NCI-H524 (cell line): Measurements from ENCODE around the gene IDH2.
"Not testable (repeated sequence)": the region's sequence is repeated elsewhere in the genome, so short reads cannot be mapped to it uniquely, and the experiment has no call there.

Experiments
- DNase-seq, 2 experiments: peaks; one replicate each; lab custom pipeline; 2025; lab: John Stamatoyannopoulos, UW

Gene IDH2

DNA sequence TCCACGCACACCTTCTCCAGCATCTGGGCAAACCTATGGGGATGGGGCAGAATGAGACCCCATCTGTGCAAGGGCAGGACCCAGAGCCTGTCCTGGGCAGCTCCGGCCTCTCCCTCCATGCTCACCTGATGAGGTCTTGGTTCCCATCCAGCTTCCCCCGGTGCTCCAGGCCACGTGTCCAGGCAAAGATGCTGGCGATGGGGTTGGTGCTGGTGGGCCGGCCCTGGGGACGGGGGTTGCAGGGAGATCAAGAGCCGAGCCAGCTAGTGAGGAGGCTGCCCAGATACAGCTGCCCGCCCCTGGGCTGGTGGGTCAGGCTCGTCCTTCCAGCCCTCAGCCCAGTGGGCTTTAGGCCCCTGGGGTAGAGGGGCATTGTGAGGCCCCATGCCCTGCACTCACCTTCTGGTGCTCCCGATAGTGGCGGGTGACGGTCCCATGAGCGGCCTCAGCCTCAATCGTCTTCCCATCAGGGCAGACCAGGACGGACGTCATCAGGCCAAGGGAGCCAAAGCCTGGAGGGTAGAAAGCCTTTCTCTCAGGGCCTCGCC, 17.3 kb downstream of the IDH2 start:
- DNase-seq = no peak

DNA sequence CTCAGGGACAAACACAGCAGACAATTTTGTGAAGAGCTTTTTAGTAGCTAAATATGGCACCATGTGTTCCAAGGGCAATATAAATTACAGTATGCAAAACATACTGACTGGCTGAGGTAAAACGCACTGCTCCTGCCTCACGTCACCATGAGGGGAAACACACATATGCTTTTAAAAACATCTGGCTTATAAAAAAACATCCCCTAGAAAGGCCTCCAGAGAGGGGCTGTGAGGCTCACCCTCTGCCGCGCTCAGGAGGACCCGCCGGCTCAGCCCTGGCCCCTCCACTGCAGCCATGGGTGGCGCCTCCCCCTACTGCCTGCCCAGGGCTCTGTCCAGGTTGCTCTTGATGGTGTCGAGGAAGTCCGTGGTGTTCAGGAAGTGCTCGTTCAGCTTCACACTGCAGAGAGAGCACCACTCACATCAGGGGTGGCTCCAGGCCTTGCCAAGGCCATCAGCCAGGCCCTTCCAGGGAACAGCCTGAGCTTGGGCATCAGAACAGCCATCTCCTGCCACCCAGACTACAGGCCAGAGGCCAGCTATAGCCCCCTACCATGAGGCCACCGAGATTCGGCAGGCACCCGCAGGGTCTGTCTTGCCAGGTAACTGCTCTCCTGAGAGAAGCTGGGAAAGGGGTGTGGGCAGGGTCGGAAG, 18.2 kb downstream of the IDH2 start:
- no peak for DNase-seq

DNA sequence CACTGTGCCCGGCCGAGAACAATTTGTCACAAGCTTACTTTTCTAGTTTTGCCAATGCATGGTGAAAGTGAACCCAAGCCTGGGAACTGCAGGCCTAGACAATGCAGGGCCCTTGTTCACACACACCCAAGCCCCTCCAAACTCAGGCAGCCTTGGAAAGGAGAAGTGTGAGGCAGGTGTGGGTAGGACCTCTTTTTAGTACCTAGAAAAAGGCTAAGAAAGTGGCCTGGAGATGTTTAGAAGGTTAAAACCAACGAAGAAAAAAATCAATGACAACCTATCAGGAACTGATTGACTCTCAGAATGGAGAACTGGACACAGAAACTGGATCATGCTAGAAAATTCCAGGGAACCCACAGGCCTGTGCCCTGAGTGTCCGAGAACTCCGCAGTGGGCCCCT, 18.8 kb downstream of the IDH2 start:
- DNase-seq = no peak

DNA sequence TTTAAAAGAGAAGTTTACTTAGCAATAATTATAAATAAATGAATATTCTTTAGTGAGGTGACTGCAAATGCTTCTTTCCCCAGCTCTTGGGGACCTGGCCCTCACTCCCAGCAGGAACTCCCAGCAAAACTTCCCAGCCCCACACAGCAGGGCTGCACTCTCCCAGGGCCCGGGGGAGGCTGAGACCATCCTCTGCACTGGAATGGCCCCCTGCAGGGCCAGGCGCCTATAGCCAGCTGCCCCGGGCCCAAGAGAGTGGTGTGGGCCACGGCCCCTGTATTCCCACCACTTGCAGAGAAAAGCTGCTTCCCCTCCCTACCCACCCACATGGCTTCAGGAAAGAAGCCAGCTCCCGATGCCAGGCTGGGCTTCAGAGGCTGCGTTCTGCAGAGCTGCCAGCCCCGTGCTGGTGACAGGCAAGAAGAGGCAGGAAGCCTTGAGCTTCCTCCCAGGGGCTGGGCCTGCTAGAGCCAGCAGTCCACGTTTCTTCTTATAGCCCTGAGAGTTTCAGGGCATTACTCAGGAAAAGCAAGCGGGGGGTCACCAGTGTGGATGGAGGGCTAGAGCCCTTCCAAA, 20.0 kb downstream of the IDH2 start:
- no peak for DNase-seq

DNA sequence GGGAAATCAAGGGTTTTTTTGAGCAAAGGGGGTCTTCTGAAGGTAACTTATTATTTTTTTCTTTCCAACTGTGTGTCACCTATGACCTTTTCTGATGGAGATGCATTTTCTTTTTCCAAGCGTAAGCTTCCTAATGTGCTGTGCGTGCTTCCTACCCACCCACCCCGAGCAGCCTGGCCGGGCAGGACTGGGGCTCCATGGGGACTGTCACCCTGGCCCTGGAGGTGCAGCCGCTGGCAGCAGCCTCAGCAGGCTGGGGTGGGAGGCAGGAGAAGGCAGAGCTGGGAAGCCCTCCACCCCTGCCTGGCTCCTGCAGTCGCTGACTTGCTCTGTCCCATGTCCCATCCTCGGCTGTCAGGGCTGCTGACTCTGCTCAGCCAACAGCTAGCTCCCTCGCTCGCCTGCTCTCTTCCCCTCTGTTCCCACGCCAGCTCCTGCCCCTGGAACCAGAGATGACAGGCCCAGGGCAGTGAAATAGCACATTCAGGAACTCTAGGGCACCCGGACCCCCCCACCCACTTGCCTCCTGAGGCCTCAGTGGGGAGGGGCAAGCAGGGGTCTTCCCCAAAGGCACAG, 21.4 kb downstream of the IDH2 start:
- no peak for DNase-seq

DNA sequence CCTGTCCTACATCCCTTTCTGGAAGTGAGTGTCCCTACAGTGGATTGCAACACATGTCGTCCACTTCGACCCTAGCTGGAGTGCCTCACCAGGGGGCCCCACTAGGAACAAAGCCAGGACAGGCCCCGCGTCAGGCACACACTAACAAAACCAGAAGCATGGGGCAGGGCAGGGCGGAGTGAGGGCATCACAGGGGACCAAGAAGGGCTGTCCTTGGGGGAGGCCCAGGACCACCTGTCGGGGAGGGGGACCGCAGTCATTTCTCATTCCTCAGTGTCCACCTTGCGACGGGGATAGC, 21.9 kb downstream of the IDH2 start:
- DNase-seq = no peak

DNA sequence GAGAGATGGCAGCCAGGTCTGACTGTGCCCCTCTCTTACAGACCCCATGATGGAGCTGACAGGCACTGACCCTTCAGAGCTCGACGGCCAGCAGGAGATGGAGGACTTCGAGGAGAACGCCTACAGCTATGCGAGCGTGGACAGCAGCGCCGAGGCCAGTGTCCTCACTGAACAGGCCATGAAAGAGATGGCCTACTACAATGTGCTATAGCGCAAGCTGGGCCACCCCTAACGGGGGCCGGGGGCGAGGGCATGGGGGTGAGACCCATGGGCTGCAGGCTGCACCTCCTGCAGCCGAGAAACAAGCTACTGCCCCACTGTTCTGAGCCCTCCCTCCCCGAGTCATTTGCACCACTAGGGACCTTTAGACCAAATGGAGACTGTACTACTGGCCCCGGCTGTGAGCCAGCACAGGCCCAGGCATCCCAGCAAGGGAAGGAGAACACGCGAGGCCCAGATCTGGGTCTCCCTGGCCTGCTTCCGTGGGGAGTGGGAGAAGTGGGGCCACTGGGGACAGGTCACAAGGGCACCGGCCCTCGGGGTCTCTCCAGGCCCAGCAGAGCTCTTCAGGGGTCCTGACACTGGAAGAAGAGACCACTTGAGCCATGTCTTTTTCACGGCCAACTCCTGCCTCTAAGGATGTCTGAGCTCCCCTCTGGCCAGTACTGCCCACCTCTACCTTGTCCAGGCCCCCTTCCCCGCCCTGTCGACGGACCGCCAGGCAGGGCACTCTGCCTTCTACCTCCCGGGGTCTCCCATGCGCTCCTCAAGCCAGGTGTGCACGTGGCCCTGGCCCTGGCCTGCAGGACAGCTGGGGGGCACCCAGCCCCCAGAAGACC, 22.4 kb downstream of the IDH2 start:
- no peak for DNase-seq

DNA sequence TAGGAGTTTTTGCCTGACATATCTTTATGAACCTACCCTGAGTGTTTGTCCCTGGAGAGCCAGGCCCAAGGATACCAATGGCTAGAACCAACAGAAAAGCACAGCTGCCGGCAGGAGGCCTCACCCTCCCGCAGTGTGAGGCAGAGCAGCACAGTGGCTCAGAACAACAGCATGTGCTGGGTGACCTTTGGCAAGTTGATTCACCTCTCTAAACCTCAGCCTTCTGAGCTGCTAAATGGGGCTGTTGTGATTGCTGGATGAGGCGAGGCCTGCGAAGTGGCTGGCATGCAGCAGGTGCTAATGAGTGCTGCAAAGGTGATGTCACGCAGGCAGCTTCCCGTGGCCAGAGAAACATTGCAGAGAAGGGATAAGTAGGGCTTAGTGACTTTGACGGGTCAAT, 23.3 kb downstream of the IDH2 start:
- no peak for DNase-seq

DNA sequence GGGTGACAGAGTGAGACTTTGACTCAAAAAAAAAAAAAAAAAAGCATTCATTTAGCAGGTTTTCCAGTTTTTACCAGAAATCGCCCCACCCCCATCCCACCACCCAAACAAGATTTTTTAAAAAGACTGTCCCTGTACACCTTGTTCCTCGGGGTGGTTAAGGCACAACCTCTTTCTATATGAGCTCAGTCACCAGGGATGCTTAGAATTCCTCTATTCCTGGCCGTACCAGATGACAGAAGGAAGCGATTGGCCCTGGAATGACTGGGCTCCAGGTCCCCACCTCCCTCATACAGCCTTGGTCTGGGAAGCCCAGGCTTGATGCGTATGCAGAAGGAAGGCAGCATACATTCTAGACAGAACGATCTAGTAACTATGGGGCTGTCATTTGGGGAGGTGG, 25.6 kb downstream of the IDH2 start:
- DNase-seq = no peak

DNA sequence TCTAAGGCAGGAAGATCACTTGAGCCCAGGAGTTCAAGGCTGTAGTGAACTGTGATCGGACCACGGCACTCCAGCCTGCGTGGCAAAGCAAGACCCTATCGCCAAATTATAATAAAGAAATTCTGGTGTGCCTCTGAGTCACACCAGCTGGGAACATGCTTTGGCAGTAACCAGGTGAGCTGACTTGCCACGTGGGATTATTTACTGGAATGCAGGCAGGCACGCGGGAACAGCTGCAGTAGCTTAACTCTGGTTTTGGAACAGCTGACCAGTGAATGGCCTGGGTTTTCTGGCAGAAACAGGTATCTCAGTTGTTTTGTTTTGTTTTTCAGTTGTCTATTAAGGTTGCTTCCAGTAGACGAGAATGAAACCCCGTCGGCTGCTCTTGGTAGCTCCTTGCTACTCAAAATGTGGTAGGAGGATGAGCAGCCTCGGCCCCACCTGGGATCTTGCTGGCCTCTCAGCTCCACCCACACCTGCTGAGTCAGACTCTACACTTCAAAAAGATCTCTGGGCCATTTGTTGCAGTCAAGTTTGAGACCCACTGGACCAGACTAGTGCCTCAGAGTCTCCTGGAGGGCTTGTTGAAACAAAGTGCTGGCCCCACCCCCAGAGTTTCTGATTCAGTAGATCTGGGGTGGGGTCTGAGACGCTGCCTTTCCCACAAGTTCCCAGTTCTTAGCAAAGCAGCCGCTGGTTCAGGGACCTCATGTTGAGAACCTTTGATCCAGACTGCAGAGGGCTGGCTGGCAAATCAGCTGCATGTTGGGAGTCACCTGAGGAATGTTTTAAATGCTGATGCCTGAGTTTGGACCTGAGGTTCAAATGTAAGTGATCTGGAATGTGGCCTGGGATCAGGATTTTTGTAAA, 26.6 kb downstream of the IDH2 start:
- no peak for DNase-seq

DNA sequence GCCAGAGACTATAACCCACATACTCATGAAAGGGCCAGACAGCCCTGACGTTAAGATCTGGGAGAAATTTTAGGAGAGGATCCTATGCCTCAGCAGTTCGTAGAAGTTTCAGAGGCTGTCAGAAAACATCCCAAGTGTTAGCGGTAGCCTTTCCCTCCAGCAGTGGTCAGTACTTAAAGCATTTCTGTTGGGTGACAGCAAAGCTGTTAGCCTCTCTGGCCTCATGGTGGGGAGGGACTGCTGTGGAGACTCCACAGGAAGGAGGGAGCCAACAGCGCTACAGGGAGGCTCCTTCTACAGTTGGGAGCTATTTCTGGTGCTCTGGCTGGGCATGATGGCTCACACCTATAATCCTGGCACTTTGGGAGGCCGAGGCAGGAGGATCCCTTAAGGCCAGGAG, 27.4 kb downstream of the IDH2 start:
- DNase-seq = no peak

DNA sequence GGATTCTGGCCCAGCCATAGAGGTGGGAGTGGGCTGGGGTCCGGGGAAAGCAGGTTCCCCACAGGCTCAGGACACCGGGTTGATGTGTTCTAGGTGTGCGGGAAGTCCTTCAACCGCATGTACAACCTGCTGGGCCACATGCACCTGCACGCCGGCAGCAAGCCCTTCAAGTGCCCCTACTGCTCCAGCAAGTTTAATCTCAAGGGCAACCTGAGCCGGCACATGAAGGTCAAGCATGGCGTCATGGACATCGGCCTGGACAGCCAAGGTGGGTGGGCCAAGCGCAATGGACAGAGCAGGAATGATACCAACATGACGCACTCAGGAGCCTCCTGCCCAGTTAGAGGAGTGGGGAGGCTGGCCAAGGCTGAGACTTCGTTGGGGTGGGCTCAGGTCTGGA, 28.2 kb downstream of the IDH2 start:
- no peak for DNase-seq

DNA sequence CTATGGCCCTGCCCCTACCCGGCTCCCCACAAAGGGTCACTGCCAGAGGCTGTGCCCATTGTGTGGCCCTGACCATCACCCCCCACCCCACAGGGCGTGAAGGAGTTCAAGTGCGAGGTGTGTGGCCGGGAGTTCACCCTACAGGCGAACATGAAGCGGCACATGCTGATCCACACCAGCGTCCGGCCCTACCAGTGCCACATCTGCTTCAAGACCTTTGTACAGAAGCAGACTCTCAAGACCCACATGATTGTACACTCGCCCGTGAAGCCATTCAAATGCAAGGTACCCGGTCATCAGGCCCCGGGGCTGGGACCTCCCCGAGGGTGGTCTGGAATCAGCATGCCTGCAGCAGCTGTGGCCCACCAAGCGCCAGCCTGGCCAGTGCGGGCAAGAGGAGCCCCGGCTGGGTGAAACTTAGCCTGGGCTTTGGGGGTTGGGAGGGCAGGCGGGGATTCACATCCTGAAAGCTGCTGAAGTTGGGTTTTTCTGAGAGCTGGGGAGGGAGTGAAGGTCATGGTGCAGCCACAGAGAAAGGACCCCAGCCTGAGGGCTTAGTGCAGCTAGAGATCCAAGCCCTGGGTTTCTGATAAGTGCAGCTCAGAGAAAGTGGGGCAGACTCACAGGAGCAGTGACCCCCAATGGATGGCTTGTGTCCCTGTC, 29.2 kb downstream of the IDH2 start:
- no peak for DNase-seq

DNA sequence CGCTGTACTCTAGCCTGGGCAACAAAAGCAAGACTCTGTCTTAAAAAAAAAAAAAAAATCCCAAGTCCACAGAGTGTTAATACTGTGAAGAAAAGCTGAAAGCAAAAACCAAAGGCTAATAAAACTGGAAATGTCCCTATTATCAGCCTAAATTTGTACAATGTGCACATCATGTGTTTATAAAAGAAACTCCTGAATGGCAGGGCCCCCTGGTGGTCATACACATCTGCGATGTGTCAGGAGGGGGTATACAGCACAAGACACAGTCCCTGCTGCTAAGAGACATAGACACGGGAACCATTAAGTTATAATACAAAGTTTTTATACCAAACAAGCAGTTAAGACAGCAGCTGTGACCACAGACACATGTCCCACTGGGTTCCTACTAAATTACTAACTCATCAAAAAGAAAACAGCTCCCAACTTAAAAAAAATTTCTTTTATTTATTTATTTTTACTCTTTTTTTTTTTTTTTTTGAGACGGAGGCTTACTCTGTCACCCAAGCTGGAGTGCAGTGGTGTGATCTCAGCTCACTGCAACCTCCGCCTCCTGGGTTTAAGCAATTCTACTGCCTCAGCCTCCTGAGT, 31.0 kb downstream of the IDH2 start:
- peak; percentile 69 to 78 for DNase-seq

DNA sequence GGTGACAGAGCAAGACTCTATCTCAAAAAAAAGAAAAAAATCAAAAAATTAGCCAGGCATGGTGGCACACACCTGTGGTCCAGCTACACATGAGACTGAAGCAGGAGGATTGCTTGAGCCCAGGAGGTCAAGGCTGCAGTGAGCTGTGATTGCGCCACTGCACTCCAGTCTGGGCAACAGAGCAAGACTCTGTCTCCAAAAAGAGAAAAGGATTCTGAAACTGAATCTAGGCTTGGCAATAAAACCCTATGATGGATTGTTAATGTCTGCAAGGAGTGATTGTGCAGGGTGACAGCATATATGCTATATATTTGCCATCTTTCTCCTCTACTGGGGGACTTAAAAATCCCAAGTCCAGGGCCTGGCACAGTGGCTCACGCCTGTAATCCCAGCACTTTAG, 31.6 kb downstream of the IDH2 start:
- DNase-seq = not testable (repeated sequence)

DNA sequence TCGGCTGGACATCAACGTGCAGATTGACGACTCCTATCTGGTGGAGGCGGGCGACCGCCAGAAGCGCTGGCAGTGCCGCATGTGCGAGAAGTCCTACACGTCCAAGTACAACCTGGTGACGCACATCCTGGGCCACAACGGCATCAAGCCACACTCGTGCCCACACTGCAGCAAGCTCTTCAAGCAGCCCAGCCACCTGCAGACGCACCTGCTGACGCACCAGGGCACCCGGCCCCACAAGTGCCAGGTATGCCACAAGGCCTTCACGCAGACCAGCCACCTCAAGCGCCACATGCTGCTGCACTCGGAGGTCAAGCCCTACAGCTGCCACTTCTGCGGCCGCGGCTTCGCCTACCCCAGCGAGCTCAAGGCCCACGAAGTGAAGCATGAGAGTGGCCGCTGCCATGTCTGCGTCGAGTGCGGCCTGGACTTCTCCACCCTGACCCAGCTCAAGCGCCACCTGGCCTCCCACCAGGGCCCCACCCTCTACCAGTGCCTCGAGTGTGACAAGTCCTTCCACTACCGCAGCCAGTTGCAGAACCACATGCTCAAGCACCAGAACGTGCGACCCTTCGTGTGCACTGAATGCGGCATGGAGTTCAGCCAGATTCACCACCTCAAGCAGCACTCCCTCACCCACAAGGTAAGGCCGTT, 34.2 kb downstream of the IDH2 start:
- DNase-seq = no peak

DNA sequence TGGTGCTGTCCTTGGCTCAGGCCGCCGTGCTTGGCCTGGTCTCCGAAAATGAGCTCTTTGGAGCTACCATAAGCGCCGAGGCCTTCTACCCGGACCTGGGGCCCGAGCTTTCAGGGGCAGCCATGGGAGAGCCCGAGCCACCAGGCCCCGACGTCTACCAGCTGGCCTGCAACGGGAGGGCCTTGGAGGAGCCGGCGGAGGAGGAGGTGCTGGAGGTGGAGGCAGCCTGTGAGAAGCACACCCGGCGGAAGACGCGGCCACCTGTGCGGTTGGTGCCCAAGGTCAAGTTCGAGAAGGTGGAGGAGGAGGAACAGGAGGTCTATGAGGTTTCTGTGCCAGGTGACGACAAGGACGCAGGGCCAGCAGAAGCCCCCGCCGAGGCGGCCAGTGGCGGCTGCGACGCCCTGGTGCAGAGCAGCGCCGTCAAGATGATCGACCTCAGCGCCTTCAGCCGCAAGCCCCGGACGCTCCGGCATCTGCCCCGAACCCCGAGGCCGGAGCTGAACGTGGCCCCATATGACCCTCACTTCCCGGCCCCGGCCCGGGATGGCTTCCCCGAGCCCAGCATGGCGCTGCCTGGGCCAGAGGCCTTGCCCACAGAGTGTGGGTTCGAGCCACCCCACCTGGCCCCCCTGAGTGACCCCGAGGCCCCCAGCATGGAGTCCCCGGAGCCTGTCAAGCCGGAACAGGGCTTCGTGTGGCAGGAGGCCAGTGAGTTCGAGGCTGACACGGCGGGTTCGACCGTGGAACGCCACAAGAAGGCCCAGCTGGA, 34.9 kb downstream of the IDH2 start:
- no peak for DNase-seq

DNA sequence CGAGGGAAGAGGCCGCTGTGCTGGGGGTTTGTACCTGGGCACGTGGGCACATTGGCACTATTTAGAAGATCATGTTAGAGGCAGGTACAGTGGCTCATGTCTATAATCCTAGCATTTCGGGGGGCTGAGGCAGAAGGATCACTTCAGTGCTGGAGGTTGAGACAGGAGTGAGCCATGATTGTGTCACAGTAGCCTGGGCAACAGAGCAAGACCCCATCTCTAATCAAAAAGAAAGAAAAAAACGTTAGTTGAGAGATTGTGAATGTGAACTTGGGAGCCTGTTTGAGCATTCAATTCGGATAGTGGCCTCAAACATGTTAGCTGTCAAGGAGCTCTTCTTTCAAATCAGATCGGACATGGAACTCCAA, 36.6 kb downstream of the IDH2 start:
- DNase-seq = no peak

DNA sequence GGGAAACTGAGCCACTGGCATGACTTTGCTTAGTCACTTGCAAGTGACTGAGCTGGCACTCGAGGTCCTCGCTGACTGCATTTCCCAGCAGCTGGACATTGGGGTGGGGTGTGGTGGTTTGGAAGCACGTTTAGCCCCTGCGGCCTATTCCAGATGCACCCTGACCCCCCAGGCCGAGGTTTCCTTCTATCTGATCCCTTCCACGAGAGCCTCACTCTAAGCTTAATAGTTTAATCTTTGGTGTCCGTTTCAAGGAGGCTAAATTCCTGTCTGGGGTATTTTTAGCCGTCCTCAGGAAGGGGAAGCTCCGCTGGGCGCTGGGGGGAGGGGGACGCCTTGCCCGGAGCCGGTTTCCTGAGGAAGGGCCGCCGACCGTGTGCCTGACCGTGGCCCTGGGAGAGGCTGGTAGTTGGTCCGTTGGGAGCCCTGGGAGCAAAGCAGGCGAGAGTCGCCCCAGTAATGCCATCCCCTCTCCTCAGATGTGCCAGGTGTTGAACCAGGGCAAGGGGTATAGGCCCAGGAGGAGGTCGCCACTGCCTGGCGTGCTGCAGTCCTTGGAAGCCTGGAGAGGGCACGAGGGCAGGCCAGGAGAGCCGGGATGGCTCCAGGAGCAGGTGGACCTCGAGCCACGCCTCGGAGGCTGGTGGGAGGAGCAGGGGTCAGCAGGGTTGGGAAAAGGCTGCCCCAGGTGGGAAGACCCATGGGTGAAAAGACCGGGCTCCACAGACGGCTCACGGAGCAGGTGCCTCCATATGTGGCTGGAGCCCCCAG, 37.2 kb downstream of the IDH2 start:
- DNase-seq = no peak
